Stromal cell of bone marrow (primary cell): ENCODE measurements around the gene SCAF8.

Experiments used
- DNase-seq: peaks from one replicate; pipeline ENCODE4 v3.0.0-alpha.2; 2012; ENCODE audit warnings: low read depth

SCAF8 gene

DNA sequence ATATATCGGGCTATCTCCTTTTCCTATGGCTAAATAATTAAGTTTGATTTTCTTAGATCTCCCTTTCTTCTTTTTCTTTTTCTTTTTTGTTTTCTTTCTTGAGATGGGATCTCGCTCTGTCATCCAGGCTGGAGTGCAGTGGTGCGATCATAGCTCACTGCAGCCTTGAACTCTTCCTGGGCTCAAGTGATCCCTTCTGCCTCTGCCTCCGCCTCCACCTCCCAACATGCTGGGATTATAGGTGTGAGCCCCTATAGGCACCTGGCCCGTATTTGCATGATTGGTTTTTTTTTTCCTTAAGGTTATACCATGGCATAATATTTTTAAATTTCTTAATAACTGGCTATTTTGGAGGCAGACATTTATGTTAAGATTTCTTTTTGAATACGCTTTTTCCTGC lies 106.3 kb downstream of the SCAF8 start:
- no peak for DNase-seq

DNA sequence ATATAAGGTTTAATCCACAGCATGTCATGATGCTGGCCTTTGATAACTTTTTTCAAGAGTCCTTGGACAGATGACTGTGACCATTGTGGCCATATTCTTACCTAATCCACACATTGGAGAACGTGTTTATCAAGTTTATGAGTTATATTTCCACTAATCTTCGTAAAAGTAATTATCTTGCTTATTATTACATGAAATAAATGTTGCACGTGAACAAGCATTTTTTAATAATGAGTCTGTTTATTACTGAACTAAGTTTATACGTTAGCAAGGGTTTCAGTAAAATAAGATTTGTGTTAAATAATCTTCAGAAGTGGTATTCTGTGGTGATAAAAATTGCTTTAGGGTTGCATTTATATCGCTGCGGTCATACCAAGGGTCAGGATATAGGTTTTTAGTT lies 107.1 kb downstream of the SCAF8 start:
- DNase-seq: no peak

DNA sequence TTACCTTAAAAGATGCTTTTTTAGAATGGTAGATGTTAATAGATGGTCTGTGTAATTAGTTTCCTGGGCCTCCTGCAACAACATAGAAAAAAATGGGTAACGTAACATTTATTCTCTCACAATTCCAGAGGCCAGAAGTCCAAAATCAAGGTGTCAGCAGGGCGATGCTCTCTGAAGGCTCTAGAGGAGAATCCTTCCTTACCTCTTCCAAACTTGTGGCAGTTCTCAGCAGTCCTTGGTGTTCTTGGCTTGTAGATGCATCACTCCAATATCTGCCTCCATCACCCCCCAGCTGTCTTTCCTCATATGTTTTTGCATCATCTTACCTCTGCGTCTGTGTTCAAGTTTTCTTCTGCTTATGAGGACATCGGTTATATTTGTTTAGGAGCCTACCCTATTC lies 107.9 kb downstream of the SCAF8 start:
- DNase-seq: no peak

DNA sequence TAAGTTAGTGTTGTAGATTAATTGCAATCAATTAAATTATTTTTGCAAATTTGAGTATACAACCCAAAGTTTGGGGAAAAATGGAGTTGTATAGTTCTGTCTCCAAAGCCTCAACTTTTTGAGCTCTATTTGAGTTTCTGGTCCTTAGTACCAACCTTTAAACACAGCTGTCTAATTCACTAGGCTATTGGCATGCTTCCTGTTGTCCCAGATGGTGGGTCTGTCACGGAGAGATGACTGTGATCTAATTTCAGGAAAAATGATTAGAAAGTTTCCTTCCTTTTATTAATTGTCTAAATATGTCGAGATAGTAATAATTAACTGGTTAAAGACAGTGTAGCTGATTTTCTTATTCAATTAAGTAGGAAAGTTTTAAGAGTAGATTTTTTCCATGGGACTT lies 109.6 kb downstream of the SCAF8 start:
- no peak for DNase-seq

DNA sequence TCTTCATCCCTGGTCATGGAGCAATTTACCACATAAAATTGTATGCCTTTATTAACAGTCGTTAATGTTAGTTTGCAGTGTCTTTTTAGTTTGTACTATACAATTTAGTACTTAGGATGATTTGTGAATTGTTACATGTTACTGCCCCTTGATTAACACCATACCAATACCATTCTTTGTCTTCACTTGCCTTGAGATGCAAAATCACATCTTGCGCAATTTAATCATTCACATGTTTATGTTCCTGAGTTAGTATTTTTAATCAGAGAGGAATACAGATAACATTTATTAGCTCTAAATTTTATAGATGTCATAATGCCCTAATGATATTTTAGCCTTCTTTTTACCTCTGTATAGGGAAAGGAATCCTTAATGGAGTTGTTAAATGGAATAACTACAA lies 114.1 kb downstream of the SCAF8 start:
- DNase-seq: no peak

DNA sequence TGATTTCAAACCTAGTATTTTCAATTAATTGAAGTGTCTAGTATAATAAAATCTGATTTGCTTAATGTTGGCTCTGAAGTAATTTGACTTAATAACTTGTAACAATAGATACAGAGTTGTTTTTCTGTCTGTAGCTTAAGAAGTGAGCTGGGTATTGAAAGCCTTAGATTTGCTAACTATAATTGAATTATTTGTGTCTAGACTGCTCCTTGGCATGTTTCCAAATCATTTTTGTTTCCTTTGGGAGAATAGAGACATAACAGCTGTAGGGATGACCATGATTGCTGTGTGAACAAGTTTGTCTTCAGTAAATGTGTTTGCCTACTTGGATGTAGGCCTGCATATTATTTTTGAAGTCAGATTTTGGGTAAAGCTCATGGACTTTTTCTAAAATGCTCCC lies 115.4 kb downstream of the SCAF8 start:
- DNase-seq: no peak

DNA sequence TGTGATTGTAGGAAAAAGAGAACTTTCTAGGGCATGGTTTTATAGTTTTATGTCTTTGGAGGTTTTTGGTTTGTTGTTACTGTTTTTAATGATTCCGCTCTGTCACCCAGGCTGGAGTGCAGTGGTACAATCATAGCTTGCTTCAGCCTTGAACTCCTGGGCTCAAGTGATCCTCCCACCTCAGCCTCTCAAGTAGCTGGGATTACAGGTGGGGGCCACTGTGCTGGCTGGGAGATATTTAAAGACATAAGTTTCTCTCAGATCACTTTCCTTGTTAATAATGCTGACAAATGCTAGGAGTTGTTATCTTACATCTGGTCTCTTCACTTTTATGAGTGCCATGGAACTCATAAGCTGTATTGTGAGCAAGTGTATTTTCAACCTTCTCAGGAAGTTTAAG lies 116.3 kb downstream of the SCAF8 start:
- no peak for DNase-seq

DNA sequence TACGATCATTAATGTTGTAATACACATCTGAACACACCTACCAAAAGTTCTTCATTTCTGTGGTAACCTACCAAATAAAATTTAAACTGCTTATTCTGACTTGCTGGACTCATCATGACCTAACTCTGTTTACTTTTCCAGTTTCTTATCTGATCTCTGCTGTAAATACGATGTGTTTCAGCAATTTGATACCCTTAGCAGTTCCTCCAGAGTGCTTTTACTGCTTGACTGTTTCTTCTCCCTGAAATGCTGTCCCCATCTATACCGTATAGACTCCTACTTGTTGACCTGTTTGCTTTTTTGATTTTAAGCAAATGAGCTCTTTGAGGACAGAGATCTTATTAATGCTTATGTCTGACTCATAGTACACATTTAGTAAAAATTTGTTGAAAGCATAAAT lies 119.5 kb downstream of the SCAF8 start:
- DNase-seq: no peak

DNA sequence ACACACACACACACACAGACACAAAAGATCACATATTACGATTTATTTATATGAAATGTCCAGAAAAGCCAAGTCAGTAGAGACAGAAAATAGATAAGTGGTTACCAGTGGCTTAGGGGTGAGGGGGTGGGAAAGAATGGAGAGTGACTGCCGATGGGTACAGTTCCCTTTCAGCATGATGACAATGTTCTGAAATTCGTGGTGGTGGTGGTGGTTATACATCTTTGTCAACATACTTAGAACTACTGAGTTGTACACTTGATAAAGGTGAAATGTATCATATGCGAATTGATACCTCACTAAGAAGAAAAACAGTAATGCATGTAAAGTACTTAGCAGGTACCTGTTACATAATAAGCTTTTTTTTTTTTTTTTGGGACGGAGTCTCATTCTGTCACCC lies 124.3 kb downstream of the SCAF8 start:
- DNase-seq: no peak

DNA sequence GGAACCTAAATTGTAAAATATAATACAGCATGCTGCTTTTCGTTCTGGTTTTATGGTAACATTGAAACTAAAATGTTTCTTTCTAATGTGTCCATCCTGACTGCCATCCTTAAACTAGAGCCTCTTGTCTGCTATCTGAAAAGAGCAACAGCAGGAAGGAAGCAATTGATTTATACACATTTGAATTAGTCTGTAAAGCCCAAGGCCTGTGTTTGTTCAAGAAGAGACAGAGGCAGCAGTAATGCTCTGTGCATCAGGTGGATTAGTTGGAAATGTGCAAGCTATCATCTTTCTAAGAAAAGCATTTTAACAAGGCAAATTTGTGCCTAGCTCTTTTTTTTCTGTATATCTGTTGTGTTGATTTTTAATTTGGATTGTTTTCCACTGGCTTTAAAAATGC lies 128.6 kb downstream of the SCAF8 start:
- DNase-seq: no peak

DNA sequence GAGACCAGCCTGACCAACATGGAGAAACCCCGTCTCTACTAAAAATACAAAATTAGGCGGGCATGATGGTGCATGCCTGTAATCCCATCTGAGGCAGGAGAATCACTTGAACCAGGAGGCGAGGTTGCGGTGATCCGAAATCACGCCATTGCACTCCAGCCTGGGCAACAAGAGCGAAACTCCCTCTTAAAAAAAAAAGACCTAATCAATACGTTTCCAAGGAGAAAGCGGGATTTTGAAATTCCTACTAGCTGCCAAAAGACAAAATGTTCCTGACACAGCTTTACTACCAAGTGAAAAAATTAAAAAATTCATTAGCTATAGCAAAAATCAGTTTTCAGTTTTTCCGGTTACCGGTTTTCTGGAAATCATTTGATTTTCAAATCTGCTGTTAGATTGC lies 129.3 kb downstream of the SCAF8 start:
- DNase-seq: no peak

DNA sequence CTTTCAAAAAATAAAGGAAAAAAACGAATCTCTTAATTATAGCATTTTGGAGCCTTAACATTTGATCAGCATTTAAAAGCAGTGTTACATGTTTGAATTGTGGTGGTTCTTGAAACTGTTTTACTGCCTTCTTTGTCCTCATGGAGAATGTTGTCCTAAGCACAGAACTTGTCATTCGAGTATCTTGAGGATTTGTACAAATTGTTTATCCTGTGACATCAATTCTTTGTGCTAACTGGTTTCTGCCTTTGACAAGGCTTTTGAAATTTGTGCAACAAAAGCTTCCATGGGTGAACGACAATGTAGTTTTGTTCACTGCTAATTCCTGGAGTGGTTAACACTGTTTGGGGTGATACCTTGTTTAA lies 130.8 kb downstream of the SCAF8 start:
- DNase-seq: no peak

DNA sequence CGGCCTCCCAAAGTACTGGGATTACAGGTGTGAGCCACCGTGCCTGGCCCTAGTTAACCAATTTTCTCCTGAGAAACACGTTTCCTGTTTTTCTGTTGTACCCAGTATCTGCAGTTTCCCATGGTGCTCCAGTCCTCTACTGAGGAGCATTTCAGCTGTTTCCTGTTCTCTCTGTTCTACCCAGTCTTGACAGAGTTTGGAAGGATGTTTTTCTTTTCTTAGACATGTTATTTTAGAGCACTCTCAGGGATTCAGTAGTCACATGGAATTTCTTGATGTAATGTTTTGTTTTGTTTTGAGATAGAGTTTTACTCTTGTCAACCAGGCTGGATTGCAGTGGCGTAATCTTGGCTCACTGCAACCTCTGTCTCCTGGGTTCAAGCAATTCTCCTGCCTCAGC lies 132.1 kb downstream of the SCAF8 start:
- peak; percentile 17 for DNase-seq

DNA sequence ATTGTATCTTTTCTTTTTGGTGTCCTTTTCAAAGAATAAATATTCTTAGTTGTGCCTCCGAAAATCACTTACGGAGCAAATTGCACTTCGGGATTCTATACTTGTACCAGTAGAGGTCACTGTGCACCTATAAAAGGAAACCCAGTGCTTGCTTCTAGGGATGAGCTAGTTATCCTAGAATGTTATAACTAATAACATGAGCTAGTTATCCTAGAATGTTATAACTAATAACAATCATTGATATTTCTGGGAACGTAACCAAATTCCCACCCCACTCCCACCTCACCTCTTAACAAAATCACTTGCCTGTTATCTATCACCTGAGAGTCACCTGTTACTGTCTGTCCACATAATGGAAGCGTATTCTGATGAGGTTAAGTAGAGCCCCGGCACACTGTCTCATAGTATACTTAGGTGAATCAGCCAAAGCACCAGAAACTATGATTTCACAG lies 135.0 kb downstream of the SCAF8 start:
- DNase-seq: peak; percentile 59

DNA sequence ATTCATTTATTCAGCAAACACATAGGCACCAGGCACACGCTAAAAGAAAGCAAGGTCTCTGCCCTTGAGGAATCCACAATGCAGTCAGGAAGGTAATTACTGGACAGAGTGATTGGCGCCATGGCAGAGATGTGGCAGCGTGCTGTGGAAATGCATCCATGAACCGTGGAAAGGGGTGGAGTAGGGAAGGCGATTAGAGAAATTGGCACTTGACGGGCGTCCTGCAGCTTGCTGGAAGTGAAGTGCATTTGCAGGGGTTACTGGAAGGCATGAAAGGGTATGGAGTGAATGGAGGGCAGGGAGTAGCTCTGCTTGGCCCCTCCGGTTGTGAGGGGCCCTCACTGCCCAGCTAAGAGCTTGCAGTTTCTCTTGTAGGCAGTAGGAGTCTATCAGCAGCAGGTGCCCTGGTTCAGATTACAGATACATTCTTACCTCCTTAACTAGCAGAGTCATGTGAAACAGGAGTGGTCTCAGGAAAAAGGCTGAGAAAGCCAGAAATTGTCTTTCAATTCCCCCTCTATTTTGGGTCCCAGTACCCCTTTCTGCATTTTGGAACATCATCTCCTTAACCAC lies 139.4 kb downstream of the SCAF8 start:
- DNase-seq: no peak

DNA sequence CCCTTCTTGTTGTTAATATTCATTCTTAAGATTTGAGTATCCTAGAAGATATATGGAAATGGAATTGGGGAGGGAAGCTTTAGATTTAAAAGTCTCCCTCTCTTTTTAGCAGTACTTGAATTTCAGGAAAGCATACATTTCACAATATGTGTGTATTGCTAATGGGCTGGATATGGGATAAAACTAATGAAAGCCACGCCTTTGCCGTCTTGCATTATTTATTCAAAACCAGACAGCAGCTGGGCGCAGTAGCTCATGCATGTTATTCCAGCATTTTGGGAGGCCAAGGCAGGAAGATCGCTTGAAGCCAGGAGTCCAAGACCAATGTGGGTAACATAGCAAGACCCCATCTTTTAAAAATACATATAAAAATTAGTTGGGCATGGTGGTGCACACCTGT lies 140.3 kb downstream of the SCAF8 start:
- no peak for DNase-seq

DNA sequence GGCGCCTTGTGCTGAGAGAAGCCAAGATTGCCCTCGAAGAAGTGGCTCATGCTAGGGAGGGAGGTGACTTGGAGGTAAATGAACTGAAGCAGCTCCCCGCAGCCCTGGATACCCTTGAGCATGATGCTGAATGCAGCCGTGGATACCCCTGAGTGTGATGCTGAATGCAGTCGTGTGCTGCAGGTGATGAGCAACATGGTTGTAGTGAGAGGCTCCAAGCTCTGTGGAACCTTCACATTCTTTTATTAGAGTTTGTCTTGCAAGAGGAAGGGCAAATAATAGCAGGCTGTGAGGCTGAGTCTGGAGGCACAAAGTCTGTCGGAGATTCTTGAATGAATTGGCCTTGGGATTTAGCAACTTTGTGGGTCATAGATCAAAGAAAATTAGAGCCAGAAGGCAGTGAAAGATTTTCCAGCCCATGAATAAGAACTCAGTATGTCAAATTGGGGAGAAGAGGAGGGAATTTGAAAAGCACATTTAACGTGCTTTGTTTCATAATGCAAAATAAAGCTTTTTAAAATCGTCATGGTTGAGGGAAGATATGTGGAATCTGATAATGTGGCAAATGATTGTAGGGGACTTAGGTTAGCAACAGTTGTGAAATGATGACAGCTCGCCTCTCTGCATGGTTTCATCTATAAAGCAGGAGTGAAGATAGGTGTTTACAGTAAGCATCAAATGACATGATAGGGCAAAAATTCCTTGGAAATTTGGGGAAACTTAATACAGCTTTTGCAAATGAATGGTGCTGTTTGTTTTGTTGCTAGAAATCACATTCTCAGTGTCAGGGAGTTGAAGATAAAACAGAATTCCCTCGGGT lies 141.8 kb downstream of the SCAF8 start:
- DNase-seq: no peak

DNA sequence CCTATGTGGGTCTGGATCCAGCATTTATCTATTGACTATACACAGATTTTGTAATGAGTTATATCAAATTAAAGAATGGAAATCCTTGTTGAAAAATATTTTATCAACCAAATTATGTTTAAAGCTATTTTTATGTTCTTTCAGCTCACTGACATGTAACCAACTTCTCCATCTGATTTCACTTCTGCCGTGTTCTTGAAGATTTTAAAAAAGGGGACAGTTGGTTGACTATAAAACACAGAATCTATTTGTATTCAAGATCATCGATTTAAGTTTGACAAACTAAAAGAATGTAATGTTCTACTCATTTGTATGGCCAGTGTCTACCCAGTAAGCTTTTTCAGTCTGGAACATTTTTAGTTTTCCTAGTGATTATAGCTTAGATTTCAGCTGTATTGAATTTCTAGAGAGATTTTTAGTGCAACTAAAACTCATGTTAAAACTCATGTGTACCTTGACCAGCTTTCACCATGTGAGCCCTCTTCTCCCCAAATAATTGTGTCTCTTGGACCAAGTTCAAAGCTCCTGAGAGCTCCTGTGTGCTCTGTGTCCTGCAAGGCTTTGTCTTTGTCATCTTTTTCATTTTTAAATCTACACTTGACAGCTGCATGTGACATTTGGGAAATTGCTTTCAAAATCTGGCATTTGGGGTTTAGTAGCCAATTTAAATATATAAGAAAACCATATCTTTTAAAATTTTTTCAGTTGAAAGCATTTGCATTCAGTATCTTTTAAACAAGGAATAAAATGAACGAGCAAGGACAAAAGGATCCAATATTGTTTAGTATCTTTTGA lies 143.5 kb downstream of the SCAF8 start:
- no peak for DNase-seq

DNA sequence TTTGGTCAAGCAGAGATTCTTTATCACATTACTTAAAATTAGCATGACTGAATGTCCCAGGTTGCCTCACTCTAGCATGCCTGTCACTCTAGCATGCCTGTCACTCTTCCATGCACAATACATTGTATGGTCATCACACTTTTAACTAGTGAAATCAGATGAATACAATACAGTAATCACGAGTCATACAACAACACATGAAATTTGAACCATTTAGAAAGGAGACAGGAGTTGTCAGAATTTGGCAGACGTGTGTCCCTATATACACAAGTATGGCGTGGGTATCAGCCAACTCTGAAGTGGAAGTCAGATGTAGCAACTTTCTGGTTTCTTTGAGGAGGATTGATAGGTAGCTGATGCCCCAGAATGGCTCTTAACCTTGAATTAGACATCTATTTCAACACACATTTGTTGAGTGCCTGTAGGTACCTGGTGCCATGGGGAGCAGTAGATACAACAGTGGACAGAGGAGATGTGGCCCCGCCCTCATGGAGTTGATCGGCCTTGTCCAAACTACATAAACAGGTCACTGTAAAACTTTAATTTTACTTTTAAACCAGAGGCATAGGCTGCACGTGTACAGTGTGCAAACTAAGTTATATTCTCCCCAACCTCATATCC lies 145.8 kb downstream of the SCAF8 start:
- no peak for DNase-seq

DNA sequence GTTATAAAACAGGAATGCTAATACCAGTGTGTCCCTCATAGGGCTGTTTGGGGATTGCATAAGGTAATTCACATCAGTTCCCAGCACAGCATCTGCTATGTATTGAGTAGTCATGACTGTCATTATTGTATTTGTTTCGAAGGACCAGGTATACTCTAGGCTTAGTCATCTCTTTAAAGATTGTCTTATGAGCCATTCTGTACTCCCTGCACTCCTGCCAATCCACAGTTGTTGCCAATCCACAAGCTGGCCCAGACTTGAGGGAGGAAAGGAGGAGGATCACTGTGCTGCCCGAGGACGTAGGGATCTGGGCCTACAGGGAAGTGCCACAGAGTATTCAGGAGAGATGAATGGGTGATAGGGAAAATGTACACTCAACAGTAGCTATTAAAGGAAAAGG lies 148.9 kb downstream of the SCAF8 start:
- no peak for DNase-seq
